GM12878 (cell line): ENCODE measurements around the gene SLCO2B1. TPM values are rescaled to one million over a fixed set of nuclear protein-coding genes. Genes with fewer than 3 reads are reported as not detected.

Source experiments
- CBX5 ChIP-seq: sonication (generic); IDR thresholded peaks from 2 replicates; pipeline ENCODE4 v1.6.1; 2016; ENCODE audit warnings: low read depth, moderate library complexity, mild to moderate bottlenecking, inconsistent platforms
- CEBPZ ChIP-seq: fragments of 150-350 bp; IDR thresholded peaks from 2 replicates; pipeline ENCODE4 v1.6.1; 2016; ENCODE audit warnings: low read depth, low read length
- CUX1 ChIP-seq: IDR thresholded peaks from 2 replicates; pipeline ENCODE4 v1.6.1; 2012; ENCODE audit warnings: improper control_type of control experiment, low read depth, low read length; ENCODE audit not compliant: insufficient replicate concordance
- ESRRA ChIP-seq: IDR thresholded peaks from 2 replicates; pipeline ENCODE4 v1.6.1; 2012; ENCODE audit warnings: mild to moderate bottlenecking, low read length, improper control_type of control experiment
- GABPA ChIP-seq: IDR thresholded peaks from 2 replicates; pipeline ENCODE4 v1.6.1; 2014; ENCODE audit warnings: antibody characterized with exemption, low read depth, mild to moderate bottlenecking, inconsistent platforms
- PBX3 ChIP-seq: IDR thresholded peaks from 2 replicates; pipeline ENCODE4 v1.6.1; 2011; ENCODE audit warnings: mild to moderate bottlenecking, low read depth, low read length, moderate library complexity; ENCODE audit not compliant: insufficient replicate concordance
- RUNX3 ChIP-seq: IDR thresholded peaks from 2 replicates; pipeline ENCODE4 v1.6.1; 2012; ENCODE audit warnings: low read length, inconsistent platforms
- SIN3A ChIP-seq: IDR thresholded peaks from 2 replicates; pipeline ENCODE4 v1.6.1; 2012; ENCODE audit warnings: low read depth, low read length, improper control_type of control experiment
- SKIL ChIP-seq: fragments of 450-650 bp; IDR thresholded peaks from 2 replicates; pipeline ENCODE4 v1.6.1; 2017; ENCODE audit warnings: mild to moderate bottlenecking, low read depth, inconsistent platforms; ENCODE audit not compliant: poor library complexity, severe bottlenecking
- USF2 ChIP-seq: IDR thresholded peaks from 2 replicates; pipeline ENCODE4 v1.6.1; 2011; ENCODE audit warnings: low read depth, low read length, improper control_type of control experiment, borderline replicate concordance
- ZZZ3 ChIP-seq: IDR thresholded peaks from 2 replicates; pipeline ENCODE4 v1.6.1; 2011; ENCODE audit warnings: low read depth; ENCODE audit not compliant: control insufficient read depth, insufficient read length
- polyA plus RNA-seq, 11 experiments: library from polyadenylated mRNA; depleted of rRNA in 4 of 11; unstranded in 6 of 11; stranded (reverse) in 5 of 11; fragments of >200 nt; fragmentation: Nextera tagmentation in 4 of 11; fragmentation: Illumina TruSeq in 1 of 11; extraction: Ambion mirVana in 4 of 11; extraction: Trizol in 1 of 11; gene quantifications; 1 replicate in 1 of 11; 2 replicates in 10 of 11; pipeline versions ENCODE4 v1.2.1 to v1.2.3, GENCODE V29; 2011 to 2016; ENCODE audit warnings: inconsistent platforms in 2 of 11, missing spikeins in 2 of 11, low read depth in 1 of 11
- total RNA-seq, 4 experiments: library from RNA; depleted of rRNA in 3 of 4; stranded (reverse); fragments of >200 nt in 3 of 4; fragmentation: Illumina TruSeq in 1 of 4; extraction: Trizol in 1 of 4; gene quantifications; 2 replicates each; pipeline versions ENCODE4 v1.2.1 to v1.2.3, GENCODE V29; 2013 to 2021

Gene SLCO2B1
- total and polyA plus RNA-seq, 10 of the 15 experiments (the other 5 are each of a cell fraction or from before 2014, with no cell fraction given) = 0.05 to 3.5 (median 0.93) TPM; not detected in 2

GRCh38 chr11:75204012-75204674 is 53.2 kb downstream of the SLCO2B1 start (continued):
- TF ChIP-seq CUX1 (no peak), ESRRA (no peak), GABPA (no peak), RUNX3 (no peak), ZZZ3 (no peak), SIN3A (no peak), PBX3 (no peak), CEBPZ (no peak), USF2 (no peak), CBX5 (no peak), SKIL (no peak)
